Measurements from ENCODE around the gene FAM20C.
"Not testable (repeated sequence)": the region's sequence is repeated elsewhere in the genome, so short reads cannot be mapped to it uniquely, and the experiment has no call there.

Gene FAM20C

DNA sequence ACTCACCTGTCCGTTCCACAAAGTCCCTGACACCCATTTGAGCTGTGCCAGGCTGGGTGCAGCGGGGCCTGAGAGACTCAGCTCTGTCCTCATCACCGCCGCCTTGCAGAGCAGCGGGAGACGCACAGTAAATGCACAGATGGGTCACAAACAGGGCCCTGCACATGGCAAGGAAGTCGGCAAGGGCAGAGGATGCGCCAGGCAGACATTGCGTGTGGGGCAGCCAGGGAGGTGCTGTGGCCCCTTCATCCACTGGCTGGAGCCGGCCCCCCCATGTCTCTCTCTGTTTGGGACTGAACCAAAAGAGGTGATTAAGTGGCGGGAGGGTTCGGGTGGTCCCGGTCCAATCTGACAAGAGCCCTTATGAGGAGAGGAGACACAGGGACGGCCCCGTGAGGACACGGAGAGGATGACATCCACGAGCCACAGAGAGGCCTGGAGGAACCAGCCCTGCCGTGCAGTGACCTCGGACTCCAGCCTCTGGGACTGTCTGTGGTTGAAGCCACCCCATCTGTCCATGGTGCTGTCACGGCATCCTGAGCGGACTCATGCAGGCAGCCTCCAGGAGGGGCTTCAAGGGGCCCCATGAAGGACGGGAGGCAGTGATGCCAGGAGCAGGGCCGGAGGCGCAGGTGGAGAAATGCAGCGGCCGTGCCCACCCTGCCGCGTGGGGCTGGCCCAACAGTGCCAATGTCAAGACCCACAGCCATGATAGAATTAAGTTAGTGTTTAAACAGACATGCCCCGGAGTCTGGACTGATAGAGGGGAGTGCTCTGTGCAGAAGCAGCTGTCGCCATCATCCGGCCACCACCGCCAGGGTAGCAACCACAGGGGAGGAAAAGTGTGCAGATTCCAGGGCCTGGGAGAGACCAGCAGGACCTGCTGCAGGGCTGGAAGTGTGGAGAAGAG, 69.2 kb downstream of the FAM20C start:
- no peak for DNase-seq

DNA sequence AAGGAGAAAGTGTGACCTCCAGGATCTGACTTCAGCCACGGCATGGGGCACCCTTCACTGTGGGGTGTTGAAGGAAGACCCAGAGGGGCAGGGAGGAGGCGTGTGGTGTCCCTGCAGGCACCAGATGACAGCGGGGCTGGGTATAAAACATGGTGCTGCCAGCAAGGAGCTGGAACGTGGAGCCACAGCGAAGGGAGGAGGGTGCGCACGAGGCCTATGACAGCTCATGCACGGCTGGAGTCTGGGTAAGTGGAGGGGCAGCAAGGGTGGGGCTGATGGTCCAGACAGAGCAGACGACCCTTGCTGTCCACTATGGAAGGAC, 69.8 kb downstream of the FAM20C start:
- no peak for DNase-seq

DNA sequence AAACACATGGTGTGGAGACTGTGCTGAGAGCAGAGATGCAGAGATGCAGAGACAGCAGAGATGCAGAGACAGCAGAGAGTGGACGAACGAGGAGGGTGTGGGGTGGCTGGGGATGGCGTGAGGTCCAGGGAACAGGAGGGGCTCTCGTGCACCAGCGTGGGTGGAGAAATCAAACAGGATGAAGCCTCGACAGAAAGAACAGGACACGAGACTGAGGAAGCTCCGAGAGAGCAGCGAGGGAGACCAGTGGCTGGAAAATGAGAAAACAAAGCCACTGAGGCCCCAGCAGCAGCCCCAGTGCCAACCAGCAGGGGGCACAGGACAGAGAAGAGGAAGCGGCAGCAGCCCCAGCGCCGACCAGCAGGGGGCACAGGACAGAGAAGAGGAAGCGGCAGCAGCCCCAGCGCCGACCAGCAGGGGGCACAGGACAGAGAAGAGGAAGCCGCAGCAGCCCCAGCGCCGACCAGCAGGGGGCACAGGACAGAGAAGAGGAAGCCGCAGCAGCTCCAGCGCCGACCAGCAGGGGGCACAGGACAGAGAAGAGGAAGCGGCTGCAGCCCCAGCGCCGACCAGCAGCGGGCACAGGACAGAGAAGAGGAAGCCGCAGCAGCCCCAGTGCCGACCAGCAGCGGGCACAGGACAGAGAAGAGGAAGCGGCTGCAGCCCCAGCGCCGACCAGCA, 70.4 kb downstream of the FAM20C start:
- not testable (repeated sequence) for DNase-seq

DNA sequence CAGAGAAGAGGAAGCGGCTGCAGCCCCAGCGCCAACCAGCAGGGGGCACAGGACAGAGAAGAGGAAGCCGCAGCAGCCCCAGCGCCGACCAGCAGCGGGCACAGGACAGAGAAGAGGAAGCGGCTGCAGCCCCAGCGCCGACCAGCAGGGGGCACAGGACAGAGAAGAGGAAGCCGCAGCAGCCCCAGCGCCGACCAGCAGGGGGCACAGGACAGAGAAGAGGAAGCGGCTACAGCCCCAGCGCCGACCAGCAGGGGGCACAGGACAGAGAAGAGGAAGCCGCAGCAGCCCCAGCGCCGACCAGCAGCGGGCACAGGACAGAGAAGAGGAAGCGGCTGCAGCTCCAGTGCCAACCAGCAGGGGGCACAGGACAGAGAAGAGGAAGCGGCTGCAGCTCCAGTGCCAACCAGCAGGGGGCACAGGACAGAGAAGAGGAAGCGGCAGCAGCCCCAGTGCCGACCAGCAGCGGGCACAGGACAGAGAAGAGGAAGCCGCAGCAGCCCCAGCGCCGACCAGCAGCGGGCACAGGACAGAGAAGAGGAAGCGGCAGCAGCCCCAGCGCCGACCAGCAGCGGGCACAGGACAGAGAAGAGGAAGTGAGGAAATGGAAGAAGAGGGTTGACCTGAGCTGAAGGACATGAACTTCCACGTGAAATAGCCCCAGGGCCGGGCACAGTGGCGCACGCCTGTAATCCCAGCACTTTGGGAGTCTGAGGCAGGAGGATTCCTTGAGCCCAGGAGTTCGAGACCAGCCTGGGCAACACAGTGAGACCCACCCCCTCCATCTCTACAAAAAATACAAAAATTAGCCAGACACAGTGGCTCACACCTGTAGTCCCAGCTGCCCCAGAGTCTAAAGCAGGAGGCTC, 71.3 kb downstream of the FAM20C start:
- not testable (repeated sequence) for DNase-seq

DNA sequence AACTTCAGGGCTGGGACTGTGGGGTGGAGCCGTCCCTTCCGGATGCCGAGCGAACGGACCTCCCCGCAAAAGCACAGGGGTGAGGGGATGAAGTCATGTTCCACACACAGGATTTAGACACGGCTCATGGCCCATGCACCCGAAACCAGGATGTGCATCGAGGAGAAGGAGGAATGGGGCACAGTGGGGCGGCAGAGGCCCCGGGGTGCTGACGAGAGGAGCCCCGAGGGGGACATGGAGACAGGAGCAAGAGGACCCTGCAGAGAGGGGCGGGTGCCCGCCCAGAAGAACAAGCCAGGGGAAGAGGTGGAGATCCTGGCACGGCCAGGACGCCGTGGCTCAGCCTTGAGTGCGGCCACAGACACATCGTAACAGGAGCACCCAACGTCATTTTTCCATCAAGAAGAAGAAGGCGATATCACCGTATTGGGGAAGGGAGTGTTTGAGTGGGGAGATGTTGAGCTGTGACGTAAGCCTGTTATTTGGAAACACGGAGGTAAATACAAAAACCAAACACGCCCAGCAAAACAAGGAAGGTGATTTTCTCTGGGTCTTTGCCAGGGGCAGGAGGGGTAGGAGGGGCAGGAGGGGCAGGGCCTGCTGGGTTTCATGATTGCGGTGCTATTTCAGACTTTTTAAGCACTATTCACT, 72.3 kb downstream of the FAM20C start:
- peak; percentile 70 for DNase-seq

DNA sequence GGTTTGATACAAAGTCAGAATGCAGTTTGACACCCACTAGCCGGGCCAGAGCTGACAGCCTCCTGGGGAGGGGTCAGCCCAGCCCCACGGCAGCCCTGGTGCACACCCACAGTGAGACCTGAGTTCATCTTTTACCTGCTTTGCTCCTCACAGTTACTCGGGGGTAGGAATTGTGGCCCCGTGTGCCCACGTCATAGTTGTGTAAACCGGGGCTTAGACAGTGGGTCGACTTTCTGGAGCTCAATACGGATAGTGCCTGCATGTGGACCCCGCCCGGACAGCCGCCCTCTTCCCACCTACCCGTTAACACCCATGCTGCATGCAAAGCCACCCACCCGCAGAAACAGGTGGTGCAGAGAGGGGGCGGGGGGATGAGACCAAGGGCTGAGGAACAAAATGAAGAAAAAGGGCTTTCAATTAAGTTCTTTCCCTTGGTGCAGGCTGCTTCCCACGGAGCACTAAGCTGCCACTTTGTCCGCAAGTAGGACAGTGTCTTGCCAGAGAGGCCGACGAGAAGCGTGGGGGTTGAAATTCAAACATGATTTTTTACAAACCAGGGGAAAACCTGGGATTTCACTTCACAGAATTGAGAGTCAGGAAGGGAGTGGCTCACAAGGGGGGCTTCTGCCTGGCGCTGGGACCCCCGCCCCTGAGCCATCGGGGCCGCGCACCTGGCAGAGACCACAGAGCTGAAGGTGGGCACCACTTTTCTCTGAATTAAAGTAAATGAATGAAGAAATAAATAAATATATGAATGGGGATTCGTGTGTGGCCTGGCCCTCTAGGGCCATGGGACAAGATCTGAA, 73.0 kb downstream of the FAM20C start:
- DNase-seq = no peak

DNA sequence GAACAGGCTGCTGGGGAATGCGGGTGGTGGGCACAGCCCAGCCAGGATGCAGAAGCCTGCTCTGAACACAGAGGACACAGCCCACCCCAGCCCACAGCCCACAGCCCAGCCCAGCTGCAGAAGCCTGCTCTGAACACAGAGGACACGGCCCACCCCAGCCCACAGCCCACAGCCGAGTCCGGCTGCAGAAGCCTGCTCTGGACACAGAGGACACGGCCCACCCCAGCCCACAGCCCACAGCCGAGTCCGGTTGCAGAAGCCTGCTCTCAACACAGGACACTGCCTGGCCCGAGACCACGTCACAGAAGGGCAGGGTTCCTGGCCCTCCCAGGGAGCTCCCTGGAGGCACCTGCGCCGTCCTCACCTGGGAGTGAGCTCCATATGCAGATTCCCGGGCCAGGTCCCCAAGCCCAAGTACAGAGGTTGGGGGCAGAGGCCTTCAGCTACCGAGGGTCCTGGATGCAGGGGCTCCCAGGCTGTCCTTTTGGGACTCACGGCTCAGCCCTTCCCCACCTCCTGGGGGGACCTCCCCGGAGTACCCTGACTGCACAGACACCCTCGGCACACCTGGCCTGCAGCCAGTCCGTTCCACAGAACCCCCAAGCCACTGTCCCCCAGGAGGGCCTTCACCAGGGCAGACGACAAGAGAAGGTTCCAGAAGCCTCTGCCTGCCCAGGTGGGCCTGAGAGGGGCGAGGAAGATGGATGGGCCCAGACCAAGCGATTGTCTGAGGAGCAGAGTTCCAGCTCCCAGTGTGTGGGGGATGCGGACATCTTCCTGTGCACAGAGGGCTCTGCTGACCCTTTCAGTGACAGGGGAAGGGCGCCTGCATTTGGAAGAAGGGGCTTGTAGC, 73.9 kb downstream of the FAM20C start:
- DNase-seq = no peak

DNA sequence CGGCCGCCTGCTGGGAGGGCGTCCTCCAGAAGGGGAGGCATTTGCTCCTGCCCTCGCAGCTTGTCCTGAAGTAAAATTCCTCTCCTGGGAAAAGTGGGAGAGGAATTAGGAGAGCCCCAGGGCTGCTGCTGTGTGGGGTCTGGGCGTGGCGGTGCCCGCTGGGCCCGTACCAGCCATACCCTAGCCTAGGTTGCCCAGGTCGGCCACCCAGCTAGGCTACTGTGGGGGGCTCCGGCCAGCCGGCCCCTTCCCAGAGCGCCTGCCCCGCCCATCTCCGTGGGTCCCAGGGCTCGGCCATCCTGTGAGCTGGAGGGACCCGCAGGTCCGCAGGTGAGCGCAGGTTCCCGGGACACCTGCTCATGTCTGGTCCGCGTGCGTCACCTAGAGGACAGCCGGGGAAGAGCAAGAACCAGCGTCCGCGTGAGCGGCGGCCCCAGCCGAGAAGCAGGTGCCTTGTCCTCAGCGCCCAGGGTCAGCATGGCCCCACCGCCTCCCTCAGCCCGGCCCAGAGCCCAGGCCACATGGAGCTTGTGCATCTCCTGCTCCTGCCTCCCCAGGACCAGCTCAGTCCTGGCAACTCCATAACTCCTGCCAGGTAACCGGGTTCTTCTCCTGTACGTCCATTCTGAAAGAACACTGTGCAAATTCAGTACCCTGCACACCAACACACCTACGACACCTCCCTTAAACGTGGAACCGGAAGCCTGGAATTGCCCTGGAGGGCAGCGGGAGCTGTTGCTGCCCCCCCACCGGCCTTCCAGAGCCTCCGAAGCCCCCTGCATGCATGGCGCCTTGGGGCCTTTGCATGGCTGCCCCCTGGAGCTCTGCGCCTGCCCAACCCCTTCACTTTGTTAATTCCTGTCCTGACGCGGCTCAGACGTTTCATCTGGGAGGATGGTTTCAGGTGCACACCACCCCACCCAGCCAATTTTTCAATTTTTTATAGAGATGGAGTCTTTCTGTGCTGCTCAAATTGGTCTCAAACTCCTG, 74.8 kb downstream of the FAM20C start:
- no peak for DNase-seq

DNA sequence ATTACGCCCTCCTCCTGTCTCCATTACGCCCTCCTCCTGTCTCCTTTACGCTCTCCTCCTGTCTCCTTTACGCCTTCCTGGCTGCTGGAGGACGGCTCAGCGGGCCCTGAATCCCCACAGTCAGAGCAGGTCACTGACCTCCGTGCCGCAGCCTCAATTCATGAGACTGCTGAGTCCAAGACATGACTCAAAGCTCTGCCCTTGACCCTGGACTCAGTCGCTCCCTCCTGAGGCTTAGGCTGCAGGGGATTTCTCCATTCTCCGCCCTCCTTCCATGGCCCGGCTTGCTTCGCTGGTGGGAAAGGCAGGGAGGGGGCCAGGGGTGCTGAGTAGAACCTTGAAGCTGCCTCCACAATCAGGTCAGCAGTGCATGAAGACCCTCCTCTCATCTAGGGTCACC, 76.6 kb downstream of the FAM20C start:
- no peak for DNase-seq

DNA sequence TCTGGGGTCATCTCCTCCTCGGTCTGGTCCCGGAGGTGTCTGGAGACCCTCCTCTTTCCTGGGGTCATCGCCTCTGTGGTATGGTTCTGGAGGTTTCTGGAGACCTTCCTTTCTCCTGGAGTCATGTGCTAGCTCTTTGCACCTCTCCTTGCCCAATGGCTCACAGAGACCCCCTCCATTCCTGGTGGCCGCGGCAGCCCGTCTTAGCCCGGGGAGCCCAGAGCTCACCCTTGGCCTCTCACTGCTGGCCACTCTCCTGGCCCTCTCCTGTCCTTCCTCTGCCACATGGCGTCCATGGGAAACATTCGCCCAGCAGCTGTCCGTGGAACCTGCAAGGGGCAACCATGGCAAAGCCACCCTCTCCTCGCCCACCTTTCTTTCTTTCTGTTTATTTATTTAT, 77.3 kb downstream of the FAM20C start:
- no peak for DNase-seq

DNA sequence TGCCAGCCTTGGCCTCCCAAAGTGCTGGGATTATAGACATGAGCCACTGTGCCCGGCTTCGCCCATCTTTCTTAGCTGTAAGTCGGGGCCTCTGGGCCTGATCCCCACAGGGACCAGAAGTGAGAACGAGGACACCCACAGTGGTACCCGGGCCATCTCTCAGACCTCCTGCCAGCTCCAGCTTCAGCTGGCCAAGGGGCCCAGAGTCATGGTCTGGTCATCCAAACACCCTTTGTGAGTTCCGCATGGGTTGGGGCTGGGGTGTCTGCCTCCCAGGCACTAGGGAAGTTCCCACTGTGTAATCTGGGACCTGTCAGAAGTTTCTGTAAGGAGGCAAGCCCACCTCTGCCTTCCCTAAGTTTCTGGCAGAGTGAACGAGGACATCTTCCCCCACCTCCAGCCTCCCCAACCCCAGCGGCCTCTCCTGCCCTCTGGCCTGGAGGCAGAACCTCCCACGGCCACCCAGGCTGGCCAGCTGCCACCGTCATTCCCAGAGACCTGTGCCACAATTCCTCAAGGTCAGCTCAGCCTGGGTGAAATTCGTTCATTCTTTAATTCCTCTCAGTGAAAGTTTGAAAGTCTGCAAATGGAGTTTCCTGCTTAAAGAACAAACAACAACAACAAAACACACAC, 78.1 kb downstream of the FAM20C start:
- DNase-seq = no peak

DNA sequence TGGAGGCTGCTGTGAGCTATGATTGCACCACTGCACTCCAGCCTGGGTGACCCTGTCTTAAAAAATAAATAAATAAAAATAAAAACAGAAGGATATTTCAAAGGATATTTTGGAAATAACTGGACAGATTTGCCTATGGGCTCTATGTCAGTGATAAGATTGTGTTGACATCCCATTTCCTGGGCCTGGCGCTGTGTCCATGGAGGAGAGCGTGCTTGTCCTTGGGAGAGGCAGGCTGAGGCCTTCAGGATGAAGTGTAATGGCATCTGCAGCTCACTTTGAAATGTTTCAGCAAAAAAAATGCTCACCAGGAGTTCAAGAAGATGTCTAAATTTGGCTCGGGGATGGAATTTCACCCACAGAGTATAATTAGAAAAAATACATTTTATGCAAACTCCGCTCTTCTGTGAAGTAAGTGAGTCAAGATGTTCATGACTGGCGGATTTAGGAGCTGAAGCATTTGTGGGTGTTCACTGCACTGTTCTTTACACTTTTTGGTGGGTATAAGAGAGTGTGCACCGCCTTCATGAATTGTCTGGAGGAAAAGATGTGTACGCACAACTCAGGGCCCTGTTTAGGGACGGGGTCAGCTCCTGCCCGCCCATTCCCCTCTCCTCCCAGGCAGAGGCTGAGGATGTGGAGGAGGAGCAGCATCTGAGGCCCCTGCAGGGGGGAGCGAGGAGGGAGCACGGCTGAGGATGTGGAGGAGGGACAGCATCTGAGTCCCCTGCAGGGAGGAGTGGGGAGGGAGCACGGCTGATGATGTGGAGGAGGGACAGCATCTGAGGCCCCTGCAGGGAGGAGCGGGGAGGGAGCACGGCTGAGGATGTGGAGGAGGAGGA, 79.1 kb downstream of the FAM20C start:
- DNase-seq = no peak

DNA sequence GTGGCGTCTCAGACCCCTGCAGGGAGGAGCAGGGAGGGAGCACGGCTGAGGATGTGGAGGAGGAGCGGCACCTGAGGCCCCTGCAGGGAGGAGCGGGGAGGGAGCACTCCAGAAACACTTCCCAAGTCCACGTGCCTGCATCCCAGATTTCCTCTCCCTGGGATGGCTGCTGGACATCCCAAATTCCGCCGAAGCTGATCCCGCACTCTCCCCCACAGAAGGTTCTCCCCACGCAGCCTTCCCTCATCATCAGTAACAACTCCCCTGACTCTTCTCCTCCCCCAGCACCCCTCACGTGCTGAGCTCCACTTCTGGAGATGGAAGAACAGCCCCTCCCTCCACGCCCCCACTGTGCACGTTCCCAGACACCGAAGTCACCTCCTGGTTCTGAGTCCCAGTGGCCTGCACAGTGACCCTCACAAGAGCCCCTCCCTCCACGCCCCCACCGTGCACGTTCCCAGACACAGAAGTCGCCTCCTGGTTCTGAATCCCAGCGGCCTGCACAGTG, 79.8 kb downstream of the FAM20C start:
- DNase-seq = no peak

DNA sequence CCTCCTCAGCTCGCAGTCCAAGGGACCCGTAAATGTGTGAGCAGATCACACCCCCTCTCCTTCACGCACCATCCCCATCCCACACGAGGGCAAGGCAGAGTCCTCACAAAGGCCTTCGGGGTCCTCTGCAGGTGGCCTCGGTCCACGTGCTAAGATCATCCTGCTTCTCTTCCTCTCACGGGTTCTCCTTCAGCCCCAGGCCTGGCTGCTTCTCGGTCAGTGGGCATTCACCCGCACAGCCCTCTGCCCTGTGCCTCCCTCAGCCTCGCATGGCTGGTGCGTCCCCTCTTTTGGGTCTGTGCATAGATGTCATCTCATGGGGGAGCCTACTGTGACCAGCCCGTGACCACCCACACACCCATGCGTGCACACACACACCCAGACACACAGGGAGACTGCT, 80.3 kb downstream of the FAM20C start:
- no peak for DNase-seq

DNA sequence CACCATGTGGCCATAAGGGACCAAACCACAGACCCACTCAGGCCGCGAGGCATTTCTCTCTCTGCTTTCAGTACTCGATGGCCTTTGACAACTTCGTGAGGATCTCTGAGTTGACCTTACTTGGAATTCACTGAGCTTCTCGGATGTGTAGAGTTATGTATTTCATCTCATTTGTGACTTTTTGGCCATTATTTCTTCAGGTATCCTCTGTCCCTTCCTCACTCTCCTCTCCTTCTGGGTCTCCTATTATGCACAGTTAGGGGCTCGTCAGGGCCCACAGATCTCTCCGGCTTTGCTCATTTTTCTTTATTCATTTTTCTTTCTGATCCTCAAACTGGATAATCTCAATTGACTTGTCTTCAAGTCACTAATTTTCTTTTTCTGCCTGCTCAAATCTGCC, 81.0 kb downstream of the FAM20C start:
- no peak for DNase-seq

DNA sequence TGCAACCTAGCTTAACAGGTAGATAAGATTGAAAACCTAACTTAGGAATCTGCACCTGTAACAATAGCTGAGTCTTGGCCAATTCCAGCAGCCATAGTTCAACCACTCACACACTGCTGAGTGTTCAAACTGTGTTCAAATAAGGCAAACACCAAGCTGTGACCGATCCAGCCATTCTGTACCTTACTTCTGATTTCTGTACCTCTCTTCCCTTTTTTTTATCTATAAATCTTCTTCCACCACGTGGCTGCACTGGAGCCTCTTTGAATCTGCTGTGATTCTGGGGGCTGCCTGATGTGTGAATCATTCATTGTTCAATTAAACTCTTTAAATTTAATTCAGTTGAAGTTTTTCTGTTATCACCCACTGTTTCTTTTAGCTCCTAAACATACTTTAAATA, 81.9 kb downstream of the FAM20C start:
- DNase-seq = no peak

DNA sequence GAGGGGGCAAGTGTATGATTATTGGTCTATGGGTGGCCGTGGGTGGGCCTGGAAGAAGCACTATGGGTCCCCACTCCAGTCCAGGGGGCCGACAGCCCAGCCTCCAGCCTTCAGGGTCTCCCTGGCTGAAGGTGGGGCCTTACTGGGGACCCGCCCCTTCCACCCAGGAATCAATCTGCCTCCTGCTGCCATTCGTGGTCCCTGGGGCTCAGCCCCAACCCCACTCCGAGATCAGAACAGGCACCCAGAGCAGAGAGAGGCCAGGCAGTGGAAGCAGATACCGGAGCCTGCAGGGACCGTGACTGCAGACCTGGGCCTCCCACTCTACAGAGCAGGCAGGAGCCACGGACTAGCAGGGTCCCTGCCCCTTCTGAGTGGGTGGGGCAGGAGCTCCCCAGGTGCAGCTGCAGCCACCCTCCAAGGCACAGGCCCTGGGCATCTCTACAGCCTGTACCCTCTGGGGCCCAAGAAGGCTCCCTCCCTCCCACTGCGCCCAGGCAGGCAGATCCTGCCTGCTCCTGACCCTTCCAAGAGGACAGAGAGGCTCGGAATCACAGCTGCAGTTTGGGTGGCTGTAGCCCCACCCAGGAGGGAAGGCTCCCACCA, 84.0 kb downstream of the FAM20C start:
- no peak for DNase-seq

DNA sequence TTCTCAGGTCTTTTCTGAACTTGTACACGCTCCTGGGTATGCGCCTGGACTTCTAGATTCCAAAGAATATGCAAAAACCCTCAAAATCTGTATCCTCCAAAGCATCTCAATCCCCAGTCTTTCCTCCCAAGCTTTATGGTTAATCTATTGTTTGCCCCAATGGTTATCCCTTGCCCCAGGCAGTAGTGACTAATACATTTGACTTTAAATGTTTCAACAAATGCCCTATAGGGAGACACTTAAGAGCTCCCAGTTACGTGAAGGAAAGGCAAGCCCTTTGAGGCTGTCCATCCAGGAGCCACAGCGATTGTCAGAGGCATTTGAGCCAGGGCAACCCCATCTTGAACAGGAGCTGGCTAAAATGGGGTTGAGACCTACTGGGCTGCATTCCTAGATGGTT, 84.9 kb downstream of the FAM20C start:
- no peak for DNase-seq
